WTC11 (cell line): ENCODE data around the gene HNF1B. TPM values are rescaled to one million over a fixed set of nuclear protein-coding genes. Genes with fewer than 3 reads are reported as not detected.

ENCODE experiments used
- ATAC-seq: fragments of 200-7000 bp; cut with Tn5 transposase; 2 replicates; pipeline ENCODE4 v1.10.0; 2021; ENCODE audit warnings: mild to moderate bottlenecking, moderate library complexity
- CTCF ChIA-PET: fragments of 300-600 bp; sonication (Branson Sonifier 250); formaldehyde crosslinking; loops from one replicate; lab custom pipeline; 2021; ENCODE audit warnings: antibody characterized with exemption; lab: Charles Lee
- POLR2A ChIA-PET: fragments of 350-600 bp; sonication (Branson Sonifier 250); formaldehyde crosslinking; loops from one replicate; lab custom pipeline; 2021; ENCODE audit warnings: antibody characterized with exemption; lab: Charles Lee
- DNase-seq: peaks from one replicate; pipeline ENCODE4 v3.0.0; 2021; ENCODE audit warnings: low spot score
- H3K27ac Mint-ChIP-seq: 2 replicates; pipeline ENCODE4 v1.8.0; 2021; ENCODE audit warnings: mixed read lengths
- H3K27me3 Mint-ChIP-seq: 2 replicates; pipeline ENCODE4 v1.8.0; 2021; ENCODE audit warnings: low read depth, mild to moderate bottlenecking, moderate library complexity, mixed read lengths
- H3K36me3 Mint-ChIP-seq: 2 replicates; pipeline ENCODE4 v1.8.0; 2021; ENCODE audit warnings: mixed read lengths
- H3K4me1 Mint-ChIP-seq: 2 replicates; pipeline ENCODE4 v1.8.0; 2022; ENCODE audit warnings: mixed read lengths
- H3K4me3 Mint-ChIP-seq: 2 replicates; pipeline ENCODE4 v1.8.0; 2021; ENCODE audit warnings: mild to moderate bottlenecking, moderate library complexity, mixed read lengths
- H3K9me3 Mint-ChIP-seq: 2 replicates; pipeline ENCODE4 v1.8.0; 2021; ENCODE audit warnings: mixed read lengths
- CREB1 ChIP-seq: sonication (generic); formaldehyde crosslinking; IDR thresholded peaks from 2 replicates; pipeline ENCODE4 v1.8.0; 2023; ENCODE audit warnings: mild to moderate bottlenecking, missing genetic modification reagents
- EMX1 ChIP-seq: fragments of 250-450 bp; sonication (Bioruptor Pico); IDR thresholded peaks from 2 replicates; pipeline ENCODE4 v1.8.0; 2021; ENCODE audit warnings: mild to moderate bottlenecking
- GRHL2 ChIP-seq: fragments of 250-450 bp; sonication (Bioruptor Pico); IDR thresholded peaks from 2 replicates; pipeline ENCODE4 v1.8.0; 2022; ENCODE audit warnings: mild to moderate bottlenecking, moderate library complexity; ENCODE audit not compliant: insufficient replicate concordance, severe bottlenecking
- NFATC4 ChIP-seq: fragments of 250-450 bp; sonication (Bioruptor Pico); IDR thresholded peaks from 2 replicates; pipeline ENCODE4 v1.9.0; 2021; ENCODE audit warnings: mild to moderate bottlenecking
- NR2C2 ChIP-seq: sonication (generic); formaldehyde crosslinking; IDR thresholded peaks from 2 replicates; pipeline ENCODE4 v1.8.0; 2022; ENCODE audit warnings: mild to moderate bottlenecking, missing genetic modification reagents
- SMAD4 ChIP-seq: sonication (generic); formaldehyde crosslinking; IDR thresholded peaks from 2 replicates; pipeline ENCODE4 v1.8.0; 2022; ENCODE audit warnings: mild to moderate bottlenecking, missing genetic modification reagents
- ZNF138 ChIP-seq: sonication (generic); formaldehyde crosslinking; conservative IDR thresholded peaks from 2 replicates; pipeline ENCODE4 v1.8.1; 2022; ENCODE audit warnings: mild to moderate bottlenecking, moderate library complexity, missing genetic modification reagents
- total RNA-seq: library from RNA; stranded (reverse); gene quantifications from 3 replicates; pipeline ENCODE4 v1.2.3, GENCODE V29; 2021
- TF ChIP-seq, protein P1 (sequence below): sonication (generic); formaldehyde crosslinking; IDR thresholded peaks from 2 replicates; pipeline ENCODE4 v1.8.0; 2023; ENCODE audit warnings: mild to moderate bottlenecking, missing genetic modification reagents
- TF ChIP-seq, protein P2 (sequence below): sonication (generic); formaldehyde crosslinking; conservative IDR thresholded peaks from 2 replicates; pipeline ENCODE4 v1.8.1; 2023; ENCODE audit warnings: mild to moderate bottlenecking, low read depth, missing genetic modification reagents, moderate library complexity
- TF ChIP-seq, protein P3 (sequence below): sonication (generic); formaldehyde crosslinking; IDR thresholded peaks from 2 replicates; pipeline ENCODE4 v1.8.1; 2023; ENCODE audit warnings: mild to moderate bottlenecking, missing genetic modification reagents
- TF ChIP-seq, protein P4 (sequence below): sonication (generic); formaldehyde crosslinking; IDR thresholded peaks from 2 replicates; pipeline ENCODE4 v1.8.0; 2022; ENCODE audit warnings: mild to moderate bottlenecking, missing genetic modification reagents
- TF ChIP-seq, protein P5 (sequence below): sonication (generic); formaldehyde crosslinking; IDR thresholded peaks from 2 replicates; pipeline ENCODE4 v1.8.1; 2023; ENCODE audit warnings: mild to moderate bottlenecking, missing genetic modification reagents, borderline replicate concordance
- TF ChIP-seq, protein P6 (sequence below): sonication (generic); formaldehyde crosslinking; IDR thresholded peaks from 2 replicates; pipeline ENCODE4 v1.8.1; 2022; ENCODE audit warnings: mild to moderate bottlenecking, missing genetic modification reagents, moderate library complexity, borderline replicate concordance

The HNF1B gene
- total RNA-seq, 1 experiment from 2014 or later, result 0.26 TPM

DNA sequence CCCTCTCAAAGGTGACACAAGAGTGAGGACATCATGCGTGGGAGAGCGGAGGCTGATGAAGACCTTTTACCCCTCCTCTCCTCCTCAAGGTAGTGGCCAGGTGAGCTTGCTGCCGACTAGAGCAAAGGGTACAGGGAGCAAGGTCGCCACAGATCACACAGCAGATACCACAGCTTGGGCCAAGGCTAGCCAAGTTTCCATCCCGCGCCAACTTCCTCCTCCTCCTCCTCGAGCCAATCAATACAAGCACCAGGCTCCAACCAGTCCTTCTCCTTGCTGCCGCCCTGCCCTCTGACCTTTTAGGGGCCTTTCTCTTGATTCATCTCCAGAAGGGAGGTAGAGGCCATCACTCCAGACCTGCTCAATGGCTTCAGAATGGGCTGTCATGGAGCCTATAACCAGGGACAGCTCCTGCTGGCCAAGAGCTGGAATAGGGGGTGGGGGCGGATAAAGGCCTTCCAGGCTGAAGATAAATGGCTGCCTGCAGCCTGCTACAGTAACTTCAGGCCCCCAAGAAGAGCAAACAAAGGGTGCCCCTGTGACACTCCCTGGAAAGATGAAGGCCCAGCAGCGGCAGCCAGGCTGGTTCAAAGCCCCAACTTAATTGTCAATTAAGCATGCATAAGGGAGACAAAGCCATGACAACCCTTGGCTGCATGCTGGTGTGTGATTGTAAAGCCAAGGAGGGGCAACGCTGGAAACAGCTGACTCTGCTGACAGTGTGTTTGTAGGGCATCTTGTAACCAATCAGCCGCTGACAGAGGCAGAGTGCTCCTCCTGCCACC is 17.8 kb downstream of the HNF1B start:
- no peak for DNase-seq
- TF ChIP-seq ZNF138 (CRISPR knock-in tag) (no peak), NFATC4 (CRISPR knock-in tag) (no peak), NR2C2 (no peak), EMX1 (CRISPR knock-in tag) (no peak), CREB1 (CRISPR knock-in tag) (no peak), SMAD4 (CRISPR knock-in tag) (no peak), GRHL2 (CRISPR knock-in tag) (no peak)
- TF ChIP-seq, protein P1, sequence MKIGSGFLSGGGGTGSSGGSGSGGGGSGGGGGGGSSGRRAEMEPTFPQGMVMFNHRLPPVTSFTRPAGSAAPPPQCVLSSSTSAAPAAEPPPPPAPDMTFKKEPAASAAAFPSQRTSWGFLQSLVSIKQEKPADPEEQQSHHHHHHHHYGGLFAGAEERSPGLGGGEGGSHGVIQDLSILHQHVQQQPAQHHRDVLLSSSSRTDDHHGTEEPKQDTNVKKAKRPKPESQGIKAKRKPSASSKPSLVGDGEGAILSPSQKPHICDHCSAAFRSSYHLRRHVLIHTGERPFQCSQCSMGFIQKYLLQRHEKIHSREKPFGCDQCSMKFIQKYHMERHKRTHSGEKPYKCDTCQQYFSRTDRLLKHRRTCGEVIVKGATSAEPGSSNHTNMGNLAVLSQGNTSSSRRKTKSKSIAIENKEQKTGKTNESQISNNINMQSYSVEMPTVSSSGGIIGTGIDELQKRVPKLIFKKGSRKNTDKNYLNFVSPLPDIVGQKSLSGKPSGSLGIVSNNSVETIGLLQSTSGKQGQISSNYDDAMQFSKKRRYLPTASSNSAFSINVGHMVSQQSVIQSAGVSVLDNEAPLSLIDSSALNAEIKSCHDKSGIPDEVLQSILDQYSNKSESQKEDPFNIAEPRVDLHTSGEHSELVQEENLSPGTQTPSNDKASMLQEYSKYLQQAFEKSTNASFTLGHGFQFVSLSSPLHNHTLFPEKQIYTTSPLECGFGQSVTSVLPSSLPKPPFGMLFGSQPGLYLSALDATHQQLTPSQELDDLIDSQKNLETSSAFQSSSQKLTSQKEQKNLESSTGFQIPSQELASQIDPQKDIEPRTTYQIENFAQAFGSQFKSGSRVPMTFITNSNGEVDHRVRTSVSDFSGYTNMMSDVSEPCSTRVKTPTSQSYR (CRISPR knock-in tag), result no peak
- TF ChIP-seq, protein P2, sequence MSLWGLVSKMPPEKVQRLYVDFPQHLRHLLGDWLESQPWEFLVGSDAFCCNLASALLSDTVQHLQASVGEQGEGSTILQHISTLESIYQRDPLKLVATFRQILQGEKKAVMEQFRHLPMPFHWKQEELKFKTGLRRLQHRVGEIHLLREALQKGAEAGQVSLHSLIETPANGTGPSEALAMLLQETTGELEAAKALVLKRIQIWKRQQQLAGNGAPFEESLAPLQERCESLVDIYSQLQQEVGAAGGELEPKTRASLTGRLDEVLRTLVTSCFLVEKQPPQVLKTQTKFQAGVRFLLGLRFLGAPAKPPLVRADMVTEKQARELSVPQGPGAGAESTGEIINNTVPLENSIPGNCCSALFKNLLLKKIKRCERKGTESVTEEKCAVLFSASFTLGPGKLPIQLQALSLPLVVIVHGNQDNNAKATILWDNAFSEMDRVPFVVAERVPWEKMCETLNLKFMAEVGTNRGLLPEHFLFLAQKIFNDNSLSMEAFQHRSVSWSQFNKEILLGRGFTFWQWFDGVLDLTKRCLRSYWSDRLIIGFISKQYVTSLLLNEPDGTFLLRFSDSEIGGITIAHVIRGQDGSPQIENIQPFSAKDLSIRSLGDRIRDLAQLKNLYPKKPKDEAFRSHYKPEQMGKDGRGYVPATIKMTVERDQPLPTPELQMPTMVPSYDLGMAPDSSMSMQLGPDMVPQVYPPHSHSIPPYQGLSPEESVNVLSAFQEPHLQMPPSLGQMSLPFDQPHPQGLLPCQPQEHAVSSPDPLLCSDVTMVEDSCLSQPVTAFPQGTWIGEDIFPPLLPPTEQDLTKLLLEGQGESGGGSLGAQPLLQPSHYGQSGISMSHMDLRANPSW, result no peak
- TF ChIP-seq, protein P3, sequence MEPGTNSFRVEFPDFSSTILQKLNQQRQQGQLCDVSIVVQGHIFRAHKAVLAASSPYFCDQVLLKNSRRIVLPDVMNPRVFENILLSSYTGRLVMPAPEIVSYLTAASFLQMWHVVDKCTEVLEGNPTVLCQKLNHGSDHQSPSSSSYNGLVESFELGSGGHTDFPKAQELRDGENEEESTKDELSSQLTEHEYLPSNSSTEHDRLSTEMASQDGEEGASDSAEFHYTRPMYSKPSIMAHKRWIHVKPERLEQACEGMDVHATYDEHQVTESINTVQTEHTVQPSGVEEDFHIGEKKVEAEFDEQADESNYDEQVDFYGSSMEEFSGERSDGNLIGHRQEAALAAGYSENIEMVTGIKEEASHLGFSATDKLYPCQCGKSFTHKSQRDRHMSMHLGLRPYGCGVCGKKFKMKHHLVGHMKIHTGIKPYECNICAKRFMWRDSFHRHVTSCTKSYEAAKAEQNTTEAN (CRISPR knock-in tag), result no peak
- TF ChIP-seq, protein P4, sequence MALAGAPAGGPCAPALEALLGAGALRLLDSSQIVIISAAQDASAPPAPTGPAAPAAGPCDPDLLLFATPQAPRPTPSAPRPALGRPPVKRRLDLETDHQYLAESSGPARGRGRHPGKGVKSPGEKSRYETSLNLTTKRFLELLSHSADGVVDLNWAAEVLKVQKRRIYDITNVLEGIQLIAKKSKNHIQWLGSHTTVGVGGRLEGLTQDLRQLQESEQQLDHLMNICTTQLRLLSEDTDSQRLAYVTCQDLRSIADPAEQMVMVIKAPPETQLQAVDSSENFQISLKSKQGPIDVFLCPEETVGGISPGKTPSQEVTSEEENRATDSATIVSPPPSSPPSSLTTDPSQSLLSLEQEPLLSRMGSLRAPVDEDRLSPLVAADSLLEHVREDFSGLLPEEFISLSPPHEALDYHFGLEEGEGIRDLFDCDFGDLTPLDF (CRISPR knock-in tag), result no peak
- TF ChIP-seq, protein P5, sequence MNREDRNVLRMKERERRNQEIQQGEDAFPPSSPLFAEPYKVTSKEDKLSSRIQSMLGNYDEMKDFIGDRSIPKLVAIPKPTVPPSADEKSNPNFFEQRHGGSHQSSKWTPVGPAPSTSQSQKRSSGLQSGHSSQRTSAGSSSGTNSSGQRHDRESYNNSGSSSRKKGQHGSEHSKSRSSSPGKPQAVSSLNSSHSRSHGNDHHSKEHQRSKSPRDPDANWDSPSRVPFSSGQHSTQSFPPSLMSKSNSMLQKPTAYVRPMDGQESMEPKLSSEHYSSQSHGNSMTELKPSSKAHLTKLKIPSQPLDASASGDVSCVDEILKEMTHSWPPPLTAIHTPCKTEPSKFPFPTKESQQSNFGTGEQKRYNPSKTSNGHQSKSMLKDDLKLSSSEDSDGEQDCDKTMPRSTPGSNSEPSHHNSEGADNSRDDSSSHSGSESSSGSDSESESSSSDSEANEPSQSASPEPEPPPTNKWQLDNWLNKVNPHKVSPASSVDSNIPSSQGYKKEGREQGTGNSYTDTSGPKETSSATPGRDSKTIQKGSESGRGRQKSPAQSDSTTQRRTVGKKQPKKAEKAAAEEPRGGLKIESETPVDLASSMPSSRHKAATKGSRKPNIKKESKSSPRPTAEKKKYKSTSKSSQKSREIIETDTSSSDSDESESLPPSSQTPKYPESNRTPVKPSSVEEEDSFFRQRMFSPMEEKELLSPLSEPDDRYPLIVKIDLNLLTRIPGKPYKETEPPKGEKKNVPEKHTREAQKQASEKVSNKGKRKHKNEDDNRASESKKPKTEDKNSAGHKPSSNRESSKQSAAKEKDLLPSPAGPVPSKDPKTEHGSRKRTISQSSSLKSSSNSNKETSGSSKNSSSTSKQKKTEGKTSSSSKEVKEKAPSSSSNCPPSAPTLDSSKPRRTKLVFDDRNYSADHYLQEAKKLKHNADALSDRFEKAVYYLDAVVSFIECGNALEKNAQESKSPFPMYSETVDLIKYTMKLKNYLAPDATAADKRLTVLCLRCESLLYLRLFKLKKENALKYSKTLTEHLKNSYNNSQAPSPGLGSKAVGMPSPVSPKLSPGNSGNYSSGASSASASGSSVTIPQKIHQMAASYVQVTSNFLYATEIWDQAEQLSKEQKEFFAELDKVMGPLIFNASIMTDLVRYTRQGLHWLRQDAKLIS (CRISPR knock-in tag), result no peak
- TF ChIP-seq, protein P6, sequence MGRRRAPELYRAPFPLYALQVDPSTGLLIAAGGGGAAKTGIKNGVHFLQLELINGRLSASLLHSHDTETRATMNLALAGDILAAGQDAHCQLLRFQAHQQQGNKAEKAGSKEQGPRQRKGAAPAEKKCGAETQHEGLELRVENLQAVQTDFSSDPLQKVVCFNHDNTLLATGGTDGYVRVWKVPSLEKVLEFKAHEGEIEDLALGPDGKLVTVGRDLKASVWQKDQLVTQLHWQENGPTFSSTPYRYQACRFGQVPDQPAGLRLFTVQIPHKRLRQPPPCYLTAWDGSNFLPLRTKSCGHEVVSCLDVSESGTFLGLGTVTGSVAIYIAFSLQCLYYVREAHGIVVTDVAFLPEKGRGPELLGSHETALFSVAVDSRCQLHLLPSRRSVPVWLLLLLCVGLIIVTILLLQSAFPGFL, result no peak
- H3K9me3 Mint-ChIP-seq, result no peaks in the 10 kb centered on the region

More for the DNA sequence above, 17.8 kb downstream of the HNF1B start:
- peak; percentile 39; the same call in 1 of the 2 replicates for ATAC-seq
- H3K36me3 Mint-ChIP-seq, result no peaks in the 10 kb centered on the region
- CTCF ChIA-PET, result no interaction called here
- H3K4me1 Mint-ChIP-seq, result peaks cover 11% of the 10 kb centered on the region
- POLR2A ChIA-PET, result interaction anchor here (0.6 kb wide), 1 partner anchor 39 kb away, joined by 3 read pairs; no protein-coding TSS in a partner anchor
- no peak overlapping the region for H3K27ac Mint-ChIP-seq
- no peak overlapping the region for H3K4me3 Mint-ChIP-seq
- peaks cover 5% of the 10 kb centered on the region for H3K27me3 Mint-ChIP-seq
